K562 (cell line): Measurements from ENCODE around the gene TMEM88. TPM values are rescaled to one million over a fixed set of nuclear protein-coding genes. Genes with fewer than 3 reads are reported as not detected.

Source experiments
- MYC ChIP-seq, 2 experiments: fragments of 250-450 bp in 1 of 2; sonication (Bioruptor Pico) in 1 of 2; IDR thresholded peaks; 2 replicates each; pipeline versions ENCODE4 v1.5.1 to v1.6.1; 2012 to 2021; ENCODE audit warnings: low read depth in 2 of 2, borderline replicate concordance in 1 of 2, improper control_type of control experiment in 1 of 2, low read length in 1 of 2, mild to moderate bottlenecking in 1 of 2, moderate library complexity in 1 of 2
- REST ChIP-seq, 2 experiments: fragments of 450-650 bp; formaldehyde crosslinking in 1 of 2; IDR thresholded peaks; 2 replicates each; pipeline versions ENCODE4 v1.4.0 to v1.6.1; 2014 to 2020; ENCODE audit warnings: mild to moderate bottlenecking in 2 of 2, borderline replicate concordance in 1 of 2, low read depth in 1 of 2
- USF1 ChIP-seq: sonication (generic); formaldehyde crosslinking; IDR thresholded peaks from 2 replicates; pipeline ENCODE4 v1.9.0; 2022; ENCODE audit warnings: mild to moderate bottlenecking, missing genetic modification reagents
- polyA plus RNA-seq, 8 experiments: library from polyadenylated mRNA; depleted of rRNA in 4 of 8; stranded (reverse) in 5 of 8; unstranded in 3 of 8; fragments of >200 nt; fragmentation: Nextera tagmentation in 2 of 8; fragmentation: Illumina TruSeq in 1 of 8; extraction: Ambion mirVana in 2 of 8; extraction: Trizol in 1 of 8; gene quantifications; 2 replicates each; pipeline versions ENCODE4 v1.2.1 to v1.2.3, GENCODE V29; 2011 to 2014; ENCODE audit warnings: inconsistent platforms in 1 of 8, missing spikeins in 1 of 8
- total RNA-seq, 7 experiments: library from RNA; depleted of rRNA in 6 of 7; stranded (reverse); fragments of >200 nt in 6 of 7; fragmentation: Illumina TruSeq in 2 of 7; extraction: Trizol in 2 of 7; gene quantifications; 2 replicates each; pipeline versions ENCODE4 v1.2.1 to v1.2.3, GENCODE V29; 2011 to 2021; ENCODE audit warnings: low replicate concordance in 1 of 7
- TF ChIP-seq, protein P1 (sequence below): fragments of 450-650 bp; formaldehyde crosslinking; IDR thresholded peaks from 2 replicates; pipeline ENCODE4 v1.4.0; 2020; ENCODE audit warnings: mild to moderate bottlenecking, moderate library complexity
- TF ChIP-seq, protein P2 (sequence below), 2 experiments: fragments of 450-650 bp in 1 of 2; sonication (generic) in 1 of 2; formaldehyde crosslinking in 1 of 2; IDR thresholded peaks; 2 replicates each; pipeline versions ENCODE4 v1.7.1 to v1.9.0; 2016 to 2022; ENCODE audit warnings: inconsistent platforms in 1 of 2, mild to moderate bottlenecking in 1 of 2, missing genetic modification reagents in 1 of 2

TMEM88 gene
- total and polyA plus RNA-seq, 9 of the 15 experiments (the other 6 are each of a cell fraction or from before 2014, with no cell fraction given), result 0.10 to 1.4 (median 0.36) TPM; not detected in 3

DNA sequence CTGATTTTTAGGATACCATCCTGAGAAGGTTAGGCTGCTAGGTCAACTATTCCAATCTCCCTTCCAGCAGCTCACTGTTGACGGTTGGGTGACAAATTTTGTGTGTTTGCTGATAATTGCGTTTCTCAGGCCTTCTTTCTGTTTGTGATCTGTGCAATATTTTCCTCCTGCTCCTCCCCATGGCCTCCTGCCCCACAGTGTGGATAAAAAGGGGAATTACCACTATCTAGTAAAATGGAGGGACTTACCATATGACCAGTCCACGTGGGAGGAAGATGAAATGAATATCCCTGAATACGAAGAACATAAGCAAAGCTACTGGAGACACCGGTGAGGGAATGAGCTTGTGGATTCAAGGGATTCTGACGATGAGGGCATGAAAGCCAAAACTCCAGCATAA lies 42.9 kb downstream of the TMEM88 start (continued):
- TF ChIP-seq MYC (IDR thresholded peaks at IDR 0.05; ENCODE audit: low read depth, low read length) (0 out of 2 replicates have a peak, but pooled peaks have one; percentile 32), MYC (CRISPR knock-in tag; IDR thresholded peaks at IDR 0.05; ENCODE audit: borderline replicate concordance, low read depth) (no peak), REST (IDR thresholded peaks at IDR 0.05; ENCODE audit: borderline replicate concordance) (peak; percentile 87), REST (CRISPR knock-in tag; IDR thresholded peaks at IDR 0.05; ENCODE audit: low read depth) (no peak), USF1 (CRISPR knock-in tag) (peak; percentile 48)
- TF ChIP-seq, protein P1, sequence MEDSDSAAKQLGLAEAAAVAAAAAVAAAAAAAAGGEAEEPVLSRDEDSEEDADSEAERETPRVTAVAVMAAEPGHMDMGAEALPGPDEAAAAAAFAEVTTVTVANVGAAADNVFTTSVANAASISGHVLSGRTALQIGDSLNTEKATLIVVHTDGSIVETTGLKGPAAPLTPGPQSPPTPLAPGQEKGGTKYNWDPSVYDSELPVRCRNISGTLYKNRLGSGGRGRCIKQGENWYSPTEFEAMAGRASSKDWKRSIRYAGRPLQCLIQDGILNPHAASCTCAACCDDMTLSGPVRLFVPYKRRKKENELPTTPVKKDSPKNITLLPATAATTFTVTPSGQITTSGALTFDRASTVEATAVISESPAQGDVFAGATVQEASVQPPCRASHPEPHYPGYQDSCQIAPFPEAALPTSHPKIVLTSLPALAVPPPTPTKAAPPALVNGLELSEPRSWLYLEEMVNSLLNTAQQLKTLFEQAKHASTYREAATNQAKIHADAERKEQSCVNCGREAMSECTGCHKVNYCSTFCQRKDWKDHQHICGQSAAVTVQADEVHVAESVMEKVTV (CRISPR knock-in tag), result peak; percentile 73
- TF ChIP-seq, protein P2, sequence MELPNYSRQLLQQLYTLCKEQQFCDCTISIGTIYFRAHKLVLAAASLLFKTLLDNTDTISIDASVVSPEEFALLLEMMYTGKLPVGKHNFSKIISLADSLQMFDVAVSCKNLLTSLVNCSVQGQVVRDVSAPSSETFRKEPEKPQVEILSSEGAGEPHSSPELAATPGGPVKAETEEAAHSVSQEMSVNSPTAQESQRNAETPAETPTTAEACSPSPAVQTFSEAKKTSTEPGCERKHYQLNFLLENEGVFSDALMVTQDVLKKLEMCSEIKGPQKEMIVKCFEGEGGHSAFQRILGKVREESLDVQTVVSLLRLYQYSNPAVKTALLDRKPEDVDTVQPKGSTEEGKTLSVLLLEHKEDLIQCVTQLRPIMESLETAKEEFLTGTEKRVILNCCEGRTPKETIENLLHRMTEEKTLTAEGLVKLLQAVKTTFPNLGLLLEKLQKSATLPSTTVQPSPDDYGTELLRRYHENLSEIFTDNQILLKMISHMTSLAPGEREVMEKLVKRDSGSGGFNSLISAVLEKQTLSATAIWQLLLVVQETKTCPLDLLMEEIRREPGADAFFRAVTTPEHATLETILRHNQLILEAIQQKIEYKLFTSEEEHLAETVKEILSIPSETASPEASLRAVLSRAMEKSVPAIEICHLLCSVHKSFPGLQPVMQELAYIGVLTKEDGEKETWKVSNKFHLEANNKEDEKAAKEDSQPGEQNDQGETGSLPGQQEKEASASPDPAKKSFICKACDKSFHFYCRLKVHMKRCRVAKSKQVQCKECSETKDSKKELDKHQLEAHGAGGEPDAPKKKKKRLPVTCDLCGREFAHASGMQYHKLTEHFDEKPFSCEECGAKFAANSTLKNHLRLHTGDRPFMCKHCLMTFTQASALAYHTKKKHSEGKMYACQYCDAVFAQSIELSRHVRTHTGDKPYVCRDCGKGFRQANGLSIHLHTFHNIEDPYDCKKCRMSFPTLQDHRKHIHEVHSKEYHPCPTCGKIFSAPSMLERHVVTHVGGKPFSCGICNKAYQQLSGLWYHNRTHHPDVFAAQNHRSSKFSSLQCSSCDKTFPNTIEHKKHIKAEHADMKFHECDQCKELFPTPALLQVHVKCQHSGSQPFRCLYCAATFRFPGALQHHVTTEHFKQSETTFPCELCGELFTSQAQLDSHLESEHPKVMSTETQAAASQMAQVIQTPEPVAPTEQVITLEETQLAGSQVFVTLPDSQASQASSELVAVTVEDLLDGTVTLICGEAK (IDR thresholded peaks at IDR 0.05), result no peak
- TF ChIP-seq, protein P2 (CRISPR knock-in tag; IDR thresholded peaks at IDR 0.05), result no peak
